Measurements from ENCODE around the gene E2F3.
A peak's percentile ranks its signal among the peaks of the same experiment; 100 is the strongest.
"Not testable (repeated sequence)": the region's sequence is repeated elsewhere in the genome, so short reads cannot be mapped to it uniquely, and the experiment has no call there.

The E2F3 gene

GRCh38 chr6:20434766-20435165 lies 33.1 kb downstream of the E2F3 start:
- DNase-seq: no peak

GRCh38 chr6:20436719-20437118 lies 35.0 kb downstream of the E2F3 start:
- no peak for DNase-seq

DNA sequence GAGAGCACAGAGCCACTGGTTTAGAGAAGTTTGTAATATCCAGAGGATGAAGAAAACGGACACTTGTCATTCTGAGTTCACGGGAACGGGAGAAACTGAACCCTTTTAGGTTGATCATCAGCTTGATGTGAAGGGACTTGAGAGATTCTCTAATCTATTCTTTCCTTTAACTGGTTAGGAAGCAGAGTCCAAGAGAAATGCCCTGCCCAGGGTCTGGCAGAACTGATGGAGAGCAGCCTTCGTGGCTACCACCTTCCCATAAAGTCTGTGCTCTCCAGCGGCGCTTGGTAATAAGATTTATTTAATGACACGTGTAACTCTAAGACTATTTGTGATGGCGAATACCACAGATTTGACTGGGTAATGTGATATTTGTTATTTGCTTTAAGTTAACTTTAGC lies 36.0 kb downstream of the E2F3 start:
- DNase-seq: no peak

DNA sequence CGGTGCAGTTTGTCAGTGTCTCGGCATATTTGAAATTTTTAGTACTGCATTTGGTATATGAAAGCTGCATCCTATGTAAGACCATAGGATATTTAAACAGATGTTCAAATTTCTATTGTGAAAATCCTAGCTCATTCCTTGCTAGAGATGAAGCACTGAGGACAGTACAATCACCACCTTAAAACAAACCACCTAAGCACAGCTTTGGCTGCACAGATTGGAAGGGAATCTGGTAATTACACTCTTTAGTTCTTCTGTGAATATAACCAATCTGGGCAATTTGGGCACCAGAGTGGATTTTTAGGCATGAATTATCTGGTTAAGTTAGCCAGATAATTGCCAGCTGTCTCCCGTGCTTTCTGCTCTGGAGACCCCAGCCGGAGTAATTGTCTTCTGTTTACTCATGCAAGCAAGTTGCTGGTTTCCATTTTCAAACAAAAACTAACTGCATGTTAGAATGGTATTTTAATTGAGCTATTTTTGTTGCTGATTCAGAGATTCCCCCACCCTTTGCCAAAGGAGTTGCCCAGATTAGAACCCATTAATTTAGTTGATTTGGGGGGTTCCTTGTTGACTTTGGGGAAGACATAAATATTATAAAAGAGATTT lies 36.9 kb downstream of the E2F3 start:
- DNase-seq: peak; percentile 36

DNA sequence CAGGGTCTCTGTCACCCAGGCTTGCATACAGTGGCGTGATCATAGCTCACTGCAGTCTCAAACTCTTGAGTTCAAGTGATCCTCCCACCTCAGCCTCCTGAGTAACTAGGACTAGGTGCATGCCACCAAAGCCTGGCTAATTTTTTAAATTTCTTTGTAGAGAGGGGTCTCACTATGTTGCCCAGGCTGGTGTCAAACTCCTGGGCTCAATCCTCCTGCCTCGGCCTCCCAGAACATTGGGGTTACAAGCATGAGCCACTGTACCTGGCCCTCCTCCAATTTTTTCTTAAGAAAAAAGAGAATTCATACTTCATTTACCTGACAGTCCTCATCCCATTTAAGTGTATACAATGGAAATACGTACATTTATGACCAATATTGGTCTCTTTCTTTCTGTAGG lies 37.9 kb downstream of the E2F3 start:
- no peak for DNase-seq

- DNase-seq: no peak
Observed at GRCh38 chr6:20440296-20440695, 38.6 kb downstream of the E2F3 start.

DNA sequence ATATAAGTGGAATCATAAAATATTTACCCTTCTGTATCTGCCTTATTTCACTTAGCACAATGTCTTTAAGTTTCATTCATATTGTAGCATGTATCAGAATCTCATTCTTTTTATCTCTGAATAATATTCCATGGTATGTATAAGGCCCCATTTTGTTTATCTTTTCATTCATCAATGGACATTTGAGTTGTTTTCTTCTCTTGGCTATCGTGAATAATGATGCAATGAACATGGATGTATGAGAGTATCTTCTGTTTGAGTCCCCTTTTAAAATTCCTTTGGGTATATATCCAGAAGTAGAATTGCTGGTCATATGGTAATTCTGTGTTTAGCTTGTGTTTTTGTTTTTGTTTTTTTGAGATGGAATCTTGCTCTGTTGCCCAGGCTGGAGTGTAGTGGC lies 39.6 kb downstream of the E2F3 start:
- no peak for DNase-seq

DNA sequence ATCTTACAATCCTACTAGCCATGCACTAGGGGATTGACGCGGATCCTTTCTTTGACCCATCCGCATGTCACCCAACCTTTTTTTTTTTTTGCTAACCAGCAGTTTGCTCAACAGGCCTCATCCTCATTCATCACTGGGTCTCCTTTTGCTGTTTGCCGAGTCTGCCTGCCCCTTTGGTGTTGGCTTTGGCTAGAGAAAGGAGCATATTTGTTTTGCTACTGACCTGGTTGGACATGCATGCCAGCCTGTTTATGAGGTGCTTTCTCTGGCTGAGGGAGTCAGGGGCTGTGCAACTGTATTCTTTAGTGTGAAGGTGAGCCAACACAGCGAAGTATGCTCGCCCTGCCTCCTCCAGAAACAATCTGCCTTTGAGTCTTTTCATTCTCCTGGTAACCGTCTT lies 40.2 kb downstream of the E2F3 start:
- DNase-seq: no peak

GRCh38 chr6:20444786-20445271 lies 43.1 kb downstream of the E2F3 start:
- no peak for DNase-seq

GRCh38 chr6:20447157-20447556 lies 45.5 kb downstream of the E2F3 start:
- no peak for DNase-seq

DNA sequence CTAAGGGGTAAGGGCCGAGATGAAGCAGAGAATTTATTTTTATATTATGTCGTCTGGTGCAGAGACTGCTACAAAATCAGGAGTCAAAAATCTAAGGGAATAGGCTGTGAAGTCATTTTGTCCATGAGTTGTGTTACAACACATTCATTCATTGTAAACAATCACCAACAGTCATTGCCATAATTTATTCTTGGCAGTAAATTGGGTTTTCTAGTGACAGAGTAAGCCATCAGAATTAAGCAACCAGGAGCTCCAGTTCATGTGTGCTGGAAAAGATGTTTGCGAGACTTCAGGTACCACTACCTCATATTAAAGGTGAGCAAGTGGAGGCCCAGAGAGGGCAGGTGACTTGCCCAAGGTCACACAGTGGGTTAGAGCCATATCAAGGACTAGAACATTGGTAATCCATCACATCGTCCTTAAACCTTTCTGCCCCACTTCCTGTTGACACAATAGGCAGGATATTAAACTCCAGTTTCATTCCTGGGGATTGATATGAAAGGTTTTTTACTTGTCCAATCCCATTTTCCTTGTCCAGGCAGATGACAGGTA lies 46.0 kb downstream of the E2F3 start:
- DNase-seq: no peak

GRCh38 chr6:20448828-20449227 lies 47.1 kb downstream of the E2F3 start:
- DNase-seq: no peak

GRCh38 chr6:20454204-20454824 lies 52.6 kb downstream of the E2F3 start:
- DNase-seq: no peak

DNA sequence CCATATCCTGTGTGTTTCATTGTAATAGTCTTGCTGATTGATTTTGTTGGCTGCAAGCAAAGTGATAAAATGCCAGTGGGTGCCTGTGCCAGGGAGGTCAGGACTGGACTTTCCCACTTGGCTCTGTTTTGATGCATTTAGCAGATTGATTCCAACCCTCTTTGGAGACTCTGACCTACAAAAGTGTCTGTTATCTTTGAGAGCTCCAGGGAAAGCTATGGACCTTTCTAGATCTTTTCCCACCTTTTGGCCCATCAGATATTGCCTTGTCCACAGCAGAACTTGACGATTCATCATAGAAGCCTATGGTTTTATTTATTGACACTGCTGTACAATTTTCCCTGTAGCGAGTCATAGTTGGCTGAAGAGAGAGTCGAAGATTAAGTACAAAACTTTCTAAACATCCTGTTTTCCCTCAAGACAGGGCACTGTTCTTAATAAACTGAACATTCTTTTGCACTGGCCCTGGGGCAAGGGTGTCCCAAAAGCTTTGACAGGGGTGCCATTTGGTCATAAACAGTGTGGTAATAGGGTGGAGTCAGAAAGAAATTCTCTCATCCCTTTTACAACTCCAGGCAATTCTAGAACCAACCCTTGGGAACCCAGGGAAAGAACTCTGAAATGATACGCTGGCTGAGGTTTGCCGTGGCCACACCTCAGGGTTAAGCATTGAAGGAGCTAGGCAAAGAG lies 53.7 kb downstream of the E2F3 start:
- DNase-seq: no peak

- DNase-seq: no peak
Observed at GRCh38 chr6:20458027-20458894, 56.6 kb downstream of the E2F3 start.

- DNase-seq: no peak
Observed at GRCh38 chr6:20459682-20460081, 58.0 kb downstream of the E2F3 start.

DNA sequence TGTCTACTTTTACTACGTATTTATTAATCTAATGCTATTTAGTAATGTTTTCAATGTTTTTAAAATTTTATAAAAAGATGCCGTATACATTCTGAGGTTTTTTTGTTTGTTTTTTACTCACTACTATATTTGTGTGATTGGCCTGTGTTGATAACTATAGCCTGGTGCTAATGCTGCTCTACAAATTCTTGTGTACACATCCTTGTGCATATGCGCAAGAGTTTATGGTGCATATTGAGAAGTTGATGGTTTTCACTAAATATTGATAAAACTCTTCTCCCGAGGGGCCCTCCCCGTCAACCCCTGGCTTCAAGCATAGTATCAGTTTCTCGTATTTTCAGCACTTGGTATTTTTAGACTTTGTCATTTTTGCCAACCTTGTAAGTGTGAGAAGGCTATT lies 59.9 kb downstream of the E2F3 start:
- DNase-seq: no peak

- no peak for DNase-seq
Observed at GRCh38 chr6:20463396-20463795, 61.7 kb downstream of the E2F3 start.

DNA sequence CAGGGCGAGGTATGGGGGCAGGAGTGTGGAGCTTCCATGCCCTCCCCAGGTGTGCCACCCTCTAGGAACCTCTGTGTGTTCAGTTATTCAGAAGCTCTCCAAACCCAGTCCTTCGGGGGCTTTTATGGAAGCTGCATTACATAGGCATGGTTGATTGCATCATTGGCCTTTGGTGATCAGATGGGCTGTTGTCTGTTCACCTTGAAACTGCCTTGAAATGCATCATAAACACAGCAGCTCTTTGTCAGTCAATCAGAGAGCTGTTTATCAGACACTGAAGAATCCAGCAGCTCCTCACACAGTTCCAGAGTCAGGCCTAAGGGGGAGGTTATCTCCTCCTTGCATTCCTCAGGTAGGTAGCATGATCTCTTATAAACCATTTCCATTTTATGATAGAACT lies 62.4 kb downstream of the E2F3 start:
- no peak for DNase-seq

- no peak for DNase-seq
Observed at GRCh38 chr6:20464847-20465246, 63.2 kb downstream of the E2F3 start.

- DNase-seq: not testable (repeated sequence)
Observed at GRCh38 chr6:20465616-20466015, 63.9 kb downstream of the E2F3 start.

GRCh38 chr6:20467437-20467836 lies 65.8 kb downstream of the E2F3 start:
- no peak for DNase-seq

GRCh38 chr6:20468209-20468608 lies 66.5 kb downstream of the E2F3 start:
- no peak for DNase-seq

Data from NCI-H1436 (cell line).